DOHH2 (cell line): ENCODE data around the gene OR7A5.
"Not testable (repeated sequence)": the region's sequence is repeated elsewhere in the genome, so short reads cannot be mapped to it uniquely, and the experiment has no call there.

ENCODE experiments used
- CTCF ChIP-seq: fragments of 200-600 bp; sonication (generic); IDR thresholded peaks from one replicate; pipeline ENCODE4 v1.5.1; 2014; ENCODE audit warnings: antibody characterized with exemption, mild to moderate bottlenecking, low read depth, low read length; ENCODE audit not compliant: poor library complexity, severe bottlenecking
- EZH2phosphoT487 ChIP-seq: fragments of 200-600 bp; sonication (generic); IDR thresholded peaks from 2 replicates; pipeline ENCODE4 v1.6.1; 2017; ENCODE audit warnings: borderline replicate concordance, mild to moderate bottlenecking, antibody characterized with exemption, low read length, moderate library complexity, mixed read lengths

- TF ChIP-seq CTCF, EZH2phosphoT487: not testable (repeated sequence)
These were observed 53.1 kb downstream of the OR7A5 start for GRCh38 chr19:14781713-14782536.
